H54 (cell line): ENCODE measurements around the gene PPP2R3B.
"Not testable (repeated sequence)": the region's sequence is repeated elsewhere in the genome, so short reads cannot be mapped to it uniquely, and the experiment has no call there.

Experiments used
- DNase-seq: peaks from one replicate; pipeline ENCODE4 v3.0.0; 2011; ENCODE audit warnings: low spot score, mixed read lengths; ENCODE audit not compliant: insufficient read length
- FAIRE-seq: peaks from 3 replicates; lab custom pipeline; 2011; peaks lifted over from hg19 to GRCh38; lab: Jason Lieb, UNC
- POLR2A ChIP-seq: IDR thresholded peaks from 2 replicates; pipeline ENCODE4 v1.6.1; 2011; ENCODE audit warnings: low read depth, mild to moderate bottlenecking, low read length

PPP2R3B gene

GRCh38 chrX:420496-421223, 34.0 kb upstream of the PPP2R3B start:
- TF ChIP-seq POLR2A = no peak
- DNase-seq (no peak), FAIRE-seq (no peak)

DNA sequence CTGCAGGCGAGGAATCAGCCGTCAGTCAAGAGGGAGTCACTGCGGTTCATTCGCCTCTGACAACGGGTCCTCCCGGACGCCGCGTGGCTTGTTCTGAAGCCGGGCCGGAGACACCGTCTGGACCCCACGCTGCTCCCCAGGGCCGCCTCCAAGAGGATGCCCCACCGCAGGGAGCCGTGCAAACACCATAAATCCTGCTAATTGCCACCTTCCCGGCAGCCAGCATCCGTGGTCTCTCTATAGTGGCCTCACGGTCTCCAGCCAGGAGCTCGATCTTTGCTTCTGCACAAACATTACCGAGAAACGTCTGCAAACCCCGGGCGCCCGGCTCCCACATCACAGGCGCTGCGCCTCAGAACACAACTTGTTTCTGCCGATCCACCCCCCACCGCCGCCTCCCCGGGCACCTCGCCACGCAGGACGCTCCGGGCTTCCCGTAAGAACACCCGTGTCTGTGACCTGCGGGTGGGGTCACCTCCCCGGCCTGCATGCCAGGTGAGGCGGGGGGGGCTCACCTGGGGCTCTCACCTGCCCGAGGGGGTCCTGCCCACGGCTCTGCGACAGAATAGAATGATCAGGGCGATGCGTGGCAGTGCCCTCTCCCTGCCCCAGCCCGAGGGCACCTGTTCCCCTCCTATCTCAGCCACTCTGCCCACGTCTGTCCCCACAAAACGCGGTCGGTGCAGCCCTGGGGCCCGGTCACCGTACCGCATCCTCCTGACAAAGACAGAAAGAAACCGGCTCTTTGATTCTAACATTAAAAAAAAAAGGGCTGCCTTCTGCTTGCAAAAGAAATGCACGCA, 32.4 kb upstream of the PPP2R3B start:
- no peak for TF ChIP-seq POLR2A
- FAIRE-seq (no peak), DNase-seq (no peak)

GRCh38 chrX:415498-415897, 28.8 kb upstream of the PPP2R3B start:
- not testable (repeated sequence) for DNase-seq, FAIRE-seq

GRCh38 chrX:413322-414201, 26.9 kb upstream of the PPP2R3B start:
- no peak for FAIRE-seq
- TF ChIP-seq POLR2A = no peak
- peak; percentile 23 for DNase-seq

GRCh38 chrX:410296-410695, 23.6 kb upstream of the PPP2R3B start:
- FAIRE-seq = no peak

DNA sequence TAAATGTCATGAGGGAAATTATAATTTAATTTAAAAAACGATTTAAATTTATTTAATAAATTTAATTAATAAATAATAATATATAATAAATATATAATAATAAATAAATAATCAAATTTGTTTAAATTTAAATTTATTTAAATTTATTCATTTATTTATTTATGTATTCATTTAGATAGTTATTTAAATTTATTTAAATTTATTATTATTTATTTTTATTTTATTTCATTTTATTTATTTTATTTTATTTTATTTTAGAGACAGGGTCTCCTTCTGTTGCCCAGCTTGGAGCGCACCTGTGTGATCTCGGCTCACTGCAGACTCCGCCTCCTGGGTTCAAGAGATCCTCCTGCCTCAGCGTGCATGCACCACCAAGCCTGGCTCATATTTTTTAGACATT, 18.4 kb upstream of the PPP2R3B start:
- no peak for DNase-seq
- TF ChIP-seq POLR2A = no peak
- no peak for FAIRE-seq

More at GRCh38 chrX:410296-410695, 23.6 kb upstream of the PPP2R3B start:
- DNase-seq = no peak
- TF ChIP-seq POLR2A = no peak

DNA sequence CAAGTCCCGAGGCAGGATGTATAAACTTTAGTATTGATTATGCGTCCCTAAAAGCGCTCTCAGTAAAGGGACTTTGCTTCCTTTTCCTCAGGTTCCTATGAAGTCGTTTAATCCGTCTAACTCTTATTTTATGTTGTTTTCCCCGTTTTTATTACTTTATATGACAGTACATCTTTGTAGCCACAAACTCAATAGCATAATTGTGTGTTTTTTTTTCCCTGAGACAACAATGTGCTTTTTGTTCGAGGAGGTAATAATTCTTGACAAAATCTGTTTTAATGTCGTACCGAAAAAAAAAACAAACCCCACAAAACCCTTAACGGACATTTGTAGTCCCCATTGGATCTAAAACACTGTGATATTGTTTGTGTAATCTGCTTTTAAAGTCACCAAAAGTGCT, 17.9 kb upstream of the PPP2R3B start:
- no peak for TF ChIP-seq POLR2A
- DNase-seq (no peak), FAIRE-seq (no peak)

DNA sequence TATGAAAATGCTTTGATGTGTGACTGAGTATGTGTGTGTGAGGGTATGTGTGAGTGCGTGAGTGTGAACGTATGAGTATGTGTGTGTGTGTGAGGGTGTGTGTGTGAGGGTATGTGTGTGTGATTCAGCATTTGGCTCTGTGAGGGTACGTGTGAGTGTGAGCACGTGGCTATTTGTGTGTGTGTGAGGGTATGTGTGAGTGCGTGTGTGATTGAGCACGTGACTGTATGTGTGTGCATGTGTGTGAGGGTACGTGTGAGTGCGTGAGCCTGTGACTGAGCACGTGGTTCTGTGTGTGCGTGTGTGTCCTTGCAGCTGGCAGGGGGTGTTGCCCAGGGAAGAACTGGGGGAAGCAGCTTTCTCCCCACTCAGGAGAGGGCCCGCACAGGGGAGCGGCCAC, 16.1 kb upstream of the PPP2R3B start:
- FAIRE-seq = no peak
- TF ChIP-seq POLR2A = no peak
- no peak for DNase-seq

DNA sequence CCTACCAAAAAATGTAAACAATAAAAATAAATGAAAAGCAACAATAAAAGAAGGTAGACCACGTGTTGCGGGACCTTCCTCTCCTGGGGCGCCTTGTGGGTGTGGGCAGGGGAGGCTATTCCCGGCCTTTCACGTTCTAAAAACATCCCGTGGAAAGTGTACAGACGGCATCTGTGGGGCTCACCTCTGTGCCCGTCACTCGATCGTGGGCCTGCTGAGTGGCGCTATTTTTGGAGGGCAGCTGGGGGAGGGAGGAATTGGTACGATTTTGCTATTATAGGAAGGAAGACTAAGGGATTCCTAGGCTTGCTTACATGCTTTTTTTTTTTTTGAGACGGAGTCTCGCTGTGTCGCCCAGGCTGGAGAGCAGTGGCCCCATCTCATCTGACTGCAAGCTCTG, 13.6 kb upstream of the PPP2R3B start:
- DNase-seq (no peak), FAIRE-seq (no peak)
- no peak for TF ChIP-seq POLR2A

DNA sequence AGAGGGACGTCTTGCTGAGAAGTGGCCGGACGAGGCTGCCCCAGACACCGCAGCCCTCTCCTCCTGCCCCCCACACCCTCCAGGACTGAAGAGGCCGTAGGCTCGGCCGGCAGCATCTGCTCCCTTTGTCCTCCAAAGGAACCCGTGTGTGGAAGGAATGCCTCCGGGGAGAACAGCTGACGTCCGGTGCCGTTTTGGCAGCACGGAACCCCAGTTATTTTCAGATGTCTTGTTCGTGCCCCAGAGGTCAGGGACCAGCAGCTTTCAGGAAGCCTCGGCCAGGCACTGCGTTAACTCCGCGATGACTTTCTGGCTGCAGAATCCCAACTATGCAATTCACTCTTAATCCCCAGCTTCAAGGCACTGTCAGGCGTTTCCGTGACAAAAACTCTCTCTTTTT, 10.9 kb upstream of the PPP2R3B start:
- FAIRE-seq (no peak), DNase-seq (no peak)
- no peak for TF ChIP-seq POLR2A

GRCh38 chrX:394830-395229, 8.1 kb upstream of the PPP2R3B start:
- TF ChIP-seq POLR2A = no peak
- FAIRE-seq = no peak
- DNase-seq = no peak

GRCh38 chrX:392575-392846, 5.8 kb upstream of the PPP2R3B start:
- FAIRE-seq (no peak), DNase-seq (no peak)
- TF ChIP-seq POLR2A = no peak

GRCh38 chrX:391717-392574, 5.2 kb upstream of the PPP2R3B start:
- FAIRE-seq (no peak), DNase-seq (no peak)
- no peak for TF ChIP-seq POLR2A
